Fibroblast of lung (primary cell): Measurements from ENCODE around the gene CROCC2. TPM values are rescaled to one million over a fixed set of nuclear protein-coding genes. Genes with fewer than 3 reads are reported as not detected.

ENCODE experiments used
- DNase-seq, 2 donors: peaks; one replicate each; pipeline versions ENCODE4 v3.0.0 to v3.0.0-alpha.2; 2010; ENCODE audit warnings: low read depth in 2 of 2
- H2AFZ ChIP-seq: 2 replicates; pipeline ENCODE4 v1.5.1; 2012; ENCODE audit warnings: low read length, control low read depth, inconsistent platforms
- H3K27ac ChIP-seq: 2 replicates; pipeline ENCODE4 v1.5.1; 2011; ENCODE audit warnings: low read length, control low read depth; ENCODE audit not compliant: insufficient read depth
- H3K27me3 ChIP-seq: 2 replicates; pipeline ENCODE4 v1.5.1; 2011; ENCODE audit warnings: mild to moderate bottlenecking, low read length; ENCODE audit not compliant: control insufficient read depth, insufficient read depth
- H3K36me3 ChIP-seq: 2 replicates; pipeline ENCODE4 v1.5.1; 2011; ENCODE audit warnings: low read length; ENCODE audit not compliant: control insufficient read depth, insufficient read depth
- H3K4me1 ChIP-seq: 2 replicates; pipeline ENCODE4 v1.5.1; 2011; ENCODE audit warnings: low read length; ENCODE audit not compliant: control insufficient read depth, insufficient read depth; ENCODE audit errors: extremely low read depth
- H3K4me2 ChIP-seq: 2 replicates; pipeline ENCODE4 v1.5.1; 2011; ENCODE audit warnings: low read length, control low read depth; ENCODE audit not compliant: insufficient read depth; ENCODE audit errors: extremely low read depth
- H3K4me3 ChIP-seq, 4 experiments: fragments of 200-600 bp in 1 of 4; sonication (generic) in 1 of 4; replicated peaks in 1 of 4; 2 replicates each; pipeline ENCODE4 v1.5.1; 2011 to 2016; ENCODE audit warnings: low read length in 4 of 4, low read depth in 3 of 4, mild to moderate bottlenecking in 3 of 4, control low read depth in 2 of 4, inconsistent platforms in 1 of 4, mixed read lengths in 1 of 4; ENCODE audit not compliant: insufficient read depth in 1 of 4; ENCODE audit errors: control extremely low read depth in 1 of 4
- H3K79me2 ChIP-seq: 2 replicates; pipeline ENCODE4 v1.5.1; 2012; ENCODE audit warnings: mild to moderate bottlenecking, low read length, inconsistent platforms; ENCODE audit not compliant: control insufficient read depth, insufficient read depth
- H3K9ac ChIP-seq: 2 replicates; pipeline ENCODE4 v1.5.1; 2011; ENCODE audit warnings: mild to moderate bottlenecking, low read length, control low read depth; ENCODE audit not compliant: insufficient read depth
- H3K9me3 ChIP-seq: 2 replicates; pipeline ENCODE4 v1.5.1; 2012; ENCODE audit warnings: low read depth, low read length; ENCODE audit not compliant: control insufficient read depth, insufficient read depth
- H4K20me1 ChIP-seq: 2 replicates; pipeline ENCODE4 v1.5.1; 2011; ENCODE audit warnings: low read length; ENCODE audit not compliant: control insufficient read depth, insufficient read depth; ENCODE audit errors: extremely low read depth
- EZH2 ChIP-seq: IDR thresholded peaks from 2 replicates; pipeline ENCODE4 v1.5.1; 2012; ENCODE audit warnings: low read length, control low read depth, mild to moderate bottlenecking; ENCODE audit errors: missing control alignments
- polyA plus RNA-seq, 2 donors: library from polyadenylated mRNA; depleted of rRNA in 1 of 2; stranded (reverse) in 1 of 2; unstranded in 1 of 2; fragments of >200 nt; gene quantifications; 2 replicates each; pipeline ENCODE4 v1.2.1, GENCODE V29; 2011 to 2012; ENCODE audit warnings: missing spikeins in 1 of 2
- total RNA-seq: library from RNA; depleted of rRNA; stranded (reverse); fragments of >200 nt; gene quantifications from 2 replicates; pipeline ENCODE4 v1.2.1, GENCODE V29; 2014
- TF ChIP-seq, protein P1 (sequence below), 2 donors: IDR thresholded peaks in 1 of 2; conservative IDR thresholded peaks in 1 of 2; 1 replicate in 1 of 2; 2 replicates in 1 of 2; pipeline ENCODE4 v1.5.1; 2011 to 2012; ENCODE audit warnings: low read length in 2 of 2, control low read depth in 1 of 2, inconsistent platforms in 1 of 2, low read depth in 1 of 2, mild to moderate bottlenecking in 1 of 2

The CROCC2 gene
- total and polyA plus RNA-seq, 2 donors (not counting 1 experiment from before 2014, with no cell fraction given): 0.12 to 0.33 TPM

DNA sequence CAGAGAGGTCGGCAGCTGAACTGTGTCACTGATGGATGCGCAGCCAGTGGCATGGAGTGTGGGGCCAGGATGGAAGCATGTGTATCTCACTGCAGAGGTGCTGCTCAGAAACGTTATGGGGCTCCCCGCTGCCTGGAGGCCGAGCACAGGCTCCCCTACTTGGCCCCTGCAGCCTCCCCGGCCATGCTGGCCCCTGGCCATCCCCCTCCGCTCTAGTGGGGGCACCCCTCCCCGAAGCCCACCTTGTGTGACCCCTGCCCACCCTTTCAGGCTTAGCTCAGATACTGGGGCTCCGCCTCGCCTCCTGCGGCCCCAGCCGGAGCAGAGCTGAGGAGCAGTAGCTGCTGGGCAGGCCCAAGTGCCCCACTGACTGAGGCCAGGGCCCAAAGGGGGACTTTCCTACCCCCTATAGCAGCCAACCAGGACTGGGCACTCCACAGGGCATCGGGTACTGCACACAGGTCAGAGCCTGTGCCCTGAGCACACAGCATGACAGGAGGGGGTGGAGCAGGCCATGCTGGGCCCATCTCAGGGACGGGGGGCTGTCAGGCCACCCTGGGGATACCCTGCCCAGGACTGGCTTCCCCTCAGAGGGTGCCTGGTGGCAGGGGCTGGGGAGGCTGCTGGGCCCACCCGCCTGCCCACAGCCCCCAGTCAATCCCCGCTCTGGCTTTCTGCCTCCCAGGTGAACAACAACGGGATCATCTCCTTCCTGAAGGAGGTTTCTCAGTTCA, 123.6 kb downstream of the CROCC2 start:
- no peaks in the 10 kb centered on the region for H3K4me1 ChIP-seq
- H3K27ac ChIP-seq: no peak overlapping the region
- no peaks in the 10 kb centered on the region for H4K20me1 ChIP-seq
- TF ChIP-seq, protein P1, sequence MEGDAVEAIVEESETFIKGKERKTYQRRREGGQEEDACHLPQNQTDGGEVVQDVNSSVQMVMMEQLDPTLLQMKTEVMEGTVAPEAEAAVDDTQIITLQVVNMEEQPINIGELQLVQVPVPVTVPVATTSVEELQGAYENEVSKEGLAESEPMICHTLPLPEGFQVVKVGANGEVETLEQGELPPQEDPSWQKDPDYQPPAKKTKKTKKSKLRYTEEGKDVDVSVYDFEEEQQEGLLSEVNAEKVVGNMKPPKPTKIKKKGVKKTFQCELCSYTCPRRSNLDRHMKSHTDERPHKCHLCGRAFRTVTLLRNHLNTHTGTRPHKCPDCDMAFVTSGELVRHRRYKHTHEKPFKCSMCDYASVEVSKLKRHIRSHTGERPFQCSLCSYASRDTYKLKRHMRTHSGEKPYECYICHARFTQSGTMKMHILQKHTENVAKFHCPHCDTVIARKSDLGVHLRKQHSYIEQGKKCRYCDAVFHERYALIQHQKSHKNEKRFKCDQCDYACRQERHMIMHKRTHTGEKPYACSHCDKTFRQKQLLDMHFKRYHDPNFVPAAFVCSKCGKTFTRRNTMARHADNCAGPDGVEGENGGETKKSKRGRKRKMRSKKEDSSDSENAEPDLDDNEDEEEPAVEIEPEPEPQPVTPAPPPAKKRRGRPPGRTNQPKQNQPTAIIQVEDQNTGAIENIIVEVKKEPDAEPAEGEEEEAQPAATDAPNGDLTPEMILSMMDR (conservative IDR thresholded peaks at IDR 0.05 in 1 of 2, IDR thresholded peaks at IDR 0.05 in 1 of 2; ENCODE audit: low read depth in 1 of 2, low read length in 2 of 2): no peak
- no peak overlapping the region for H2AFZ ChIP-seq
- no peak overlapping the region for H3K9ac ChIP-seq
- H3K27me3 ChIP-seq: no peaks in the 10 kb centered on the region
- DNase-seq: no peak
- H3K9me3 ChIP-seq: no peaks in the 10 kb centered on the region
- no peak overlapping the region for H3K4me2 ChIP-seq
- peaks cover 4% of the 10 kb centered on the region for H3K36me3 ChIP-seq
- no peaks in the 10 kb centered on the region for H3K79me2 ChIP-seq
- H3K4me3 ChIP-seq: no peak overlapping the region

DNA sequence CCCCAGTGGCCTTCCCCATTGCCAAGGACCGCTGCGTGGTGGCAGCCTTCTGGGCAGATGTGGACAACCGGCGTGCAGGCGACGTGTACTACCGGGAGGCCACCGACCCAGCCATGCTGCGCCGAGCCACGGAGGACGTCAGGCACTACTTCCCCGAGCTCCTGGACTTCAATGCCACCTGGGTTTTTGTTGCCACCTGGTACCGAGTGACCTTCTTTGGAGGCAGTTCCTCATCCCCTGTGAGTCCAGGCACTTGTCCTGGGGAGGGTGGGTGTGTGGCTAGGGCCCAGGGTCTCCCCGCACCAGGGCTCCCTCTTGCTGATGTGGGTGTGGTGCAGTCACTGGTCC, 124.2 kb downstream of the CROCC2 start:
- Histone ChIP-seq H3K27ac (no peak overlapping the region), H3K36me3 (peaks cover 4% of the 10 kb centered on the region), H3K4me2 (no peak overlapping the region), H3K9ac (no peak overlapping the region), H3K79me2 (no peaks in the 10 kb centered on the region), H4K20me1 (no peaks in the 10 kb centered on the region), H3K9me3 (no peaks in the 10 kb centered on the region), H3K4me1 (no peaks in the 10 kb centered on the region), H3K27me3 (no peaks in the 10 kb centered on the region), H2AFZ (no peak overlapping the region), H3K4me3 (no peak overlapping the region)
- DNase-seq: no peak
- TF ChIP-seq EZH2: no peak
- TF ChIP-seq, protein P1 (conservative IDR thresholded peaks at IDR 0.05 in 1 of 2, IDR thresholded peaks at IDR 0.05 in 1 of 2; ENCODE audit: low read depth in 1 of 2, low read length in 2 of 2): no peak

DNA sequence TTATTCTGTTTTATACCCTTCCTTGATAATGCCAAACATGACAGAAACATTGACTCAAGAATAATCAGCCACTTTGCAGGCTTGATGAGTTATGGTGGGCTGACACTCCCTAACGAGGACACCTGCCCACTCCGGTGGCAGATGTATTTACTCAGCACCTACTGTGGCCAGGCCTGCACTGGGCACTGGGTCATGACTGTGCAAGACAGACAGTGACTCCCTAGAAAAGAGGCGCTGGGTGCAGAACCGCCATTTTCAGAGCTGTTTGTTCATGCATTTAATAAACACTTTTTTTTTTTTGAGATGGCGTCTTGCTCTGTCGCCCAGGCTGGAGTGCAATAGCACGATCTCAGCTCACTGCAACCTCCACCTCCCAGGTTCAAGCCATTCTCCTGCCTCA, 124.7 kb downstream of the CROCC2 start:
- Histone ChIP-seq H3K36me3 (peaks cover 4% of the 10 kb centered on the region), H3K4me2 (no peak overlapping the region), H2AFZ (no peak overlapping the region), H3K9ac (no peak overlapping the region), H4K20me1 (no peaks in the 10 kb centered on the region), H3K79me2 (no peaks in the 10 kb centered on the region), H3K27me3 (no peaks in the 10 kb centered on the region), H3K4me3 (no peak overlapping the region), H3K9me3 (no peaks in the 10 kb centered on the region), H3K27ac (no peak overlapping the region), H3K4me1 (no peaks in the 10 kb centered on the region)
- no peak for TF ChIP-seq EZH2
- TF ChIP-seq, protein P1 (conservative IDR thresholded peaks at IDR 0.05 in 1 of 2, IDR thresholded peaks at IDR 0.05 in 1 of 2; ENCODE audit: low read depth in 1 of 2, low read length in 2 of 2): no peak
- no peak for DNase-seq
